Natural killer cell (primary cell): ENCODE results near the gene RFX2. TPM values are rescaled to one million over a fixed set of nuclear protein-coding genes. Genes with fewer than 3 reads are reported as not detected.

Experiments
- ATAC-seq, 3 donors: fragments of 150-1000 bp in 2 of 3; fragments of 200-7000 bp in 1 of 3; cut with Tn5 transposase; 1 replicate in 1 of 3; 2 replicates in 2 of 3; pipeline ENCODE4 v1.10.0; 2021; ENCODE audit warnings: mild to moderate bottlenecking in 2 of 3, moderate library complexity in 2 of 3
- DNase-seq, 2 donors: peaks; one replicate each; pipeline versions ENCODE4 v3.0.0 to v3.0.0-alpha.2; 2013 to 2021; ENCODE audit warnings: mixed read lengths in 1 of 2
- H3K27ac ChIP-seq: one replicate; pipeline ENCODE4 v1.5.1; 2013; ENCODE audit warnings: mild to moderate bottlenecking, low read length
- H3K27me3 ChIP-seq: one replicate; pipeline ENCODE4 v1.6.1; 2013; ENCODE audit warnings: low read length; ENCODE audit not compliant: control insufficient read depth, insufficient read depth
- H3K36me3 ChIP-seq: one replicate; pipeline ENCODE4 v1.6.1; 2013; ENCODE audit warnings: low read length; ENCODE audit not compliant: control insufficient read depth, insufficient read depth
- H3K4me1 ChIP-seq: one replicate; pipeline ENCODE4 v1.6.1; 2013; ENCODE audit warnings: low read length; ENCODE audit not compliant: control insufficient read depth, insufficient read depth
- H3K4me3 ChIP-seq: one replicate; pipeline ENCODE4 v1.5.1; 2013; ENCODE audit warnings: low read length
- H3K9me3 ChIP-seq: one replicate; pipeline ENCODE4 v1.6.1; 2013; ENCODE audit warnings: low read length; ENCODE audit not compliant: control insufficient read depth, insufficient read depth
- H3K27ac Mint-ChIP-seq, 2 donors: one replicate each; pipeline ENCODE4 v1.8.0; 2022; ENCODE audit warnings: mild to moderate bottlenecking in 2 of 2, mixed read lengths in 2 of 2, moderate library complexity in 1 of 2
- H3K27me3 Mint-ChIP-seq, 2 donors: one replicate each; pipeline ENCODE4 v1.8.0; 2022; ENCODE audit warnings: low read depth in 2 of 2, mixed read lengths in 2 of 2
- H3K36me3 Mint-ChIP-seq: one replicate; pipeline ENCODE4 v1.8.0; 2022; ENCODE audit warnings: mixed read lengths
- H3K4me1 Mint-ChIP-seq, 2 donors: one replicate each; pipeline ENCODE4 v1.8.0; 2022; ENCODE audit warnings: mixed read lengths in 2 of 2
- H3K4me3 Mint-ChIP-seq: one replicate; pipeline ENCODE4 v1.8.0; 2022; ENCODE audit warnings: mild to moderate bottlenecking, moderate library complexity, mixed read lengths
- H3K9me3 Mint-ChIP-seq, 2 donors: one replicate each; pipeline ENCODE4 v1.8.0; 2022; ENCODE audit warnings: mixed read lengths in 2 of 2
- CTCF ChIP-seq: fragments of 200-600 bp; IDR thresholded peaks from one replicate; pipeline ENCODE4 v1.8.0; 2022; ENCODE audit warnings: antibody characterized with exemption
- WGBS: methylation state at CpG from one replicate; pipeline ENCODE4 v1.1.7; 2013; ENCODE audit warnings: missing lambda C conversion rate; ENCODE audit not compliant: insufficient coverage; 5-methylcytosine and 5-hydroxymethylcytosine counted together
- intact Hi-C: fragments of 100-400 bp; cut with micrococcal nuclease; formaldehyde crosslinking; loops from one replicate; pipeline ENCODE4 v1.14.2; 2022
- total RNA-seq, 4 donors: library from RNA; stranded (reverse); fragments of 120-200 nt in 1 of 4; gene quantifications; one replicate each; pipeline versions ENCODE4 v1.2.3 to v1.2.4, GENCODE V29; 2013 to 2022

Gene RFX2
- total RNA-seq, 3 donors from 2014 or later (not counting 1 experiment from before 2014, with no cell fraction given): 2.4 to 4.6 (median 4.1) TPM

GRCh38 chr19:6062274-6062673 lies 48.0 kb downstream of the RFX2 start:
- H3K27me3 ChIP-seq: no peaks in the 10 kb centered on the region
- H3K9me3 ChIP-seq: no peaks in the 10 kb centered on the region
- intact Hi-C loops: no loop called here
- H3K27ac ChIP-seq: no peak overlapping the region
- H3K27ac Mint-ChIP-seq: peak overlapping the region in 1 of 2 donors; percentile 60
- no peaks in the 10 kb centered on the region for H3K9me3 Mint-ChIP-seq
- H3K4me1 ChIP-seq: peaks cover 48% of the 10 kb centered on the region
- DNase-seq (peak; percentile 17 to 63), ATAC-seq (peak; percentile 16 to 59 (median 51))
- 29% methylated on average over 10 of the region's 11 CpGs for WGBS
- H3K27me3 Mint-ChIP-seq: peaks cover 16 to 39% of the 10 kb centered on the region in 2 donors
- H3K36me3 Mint-ChIP-seq: no peaks in the 10 kb centered on the region
- H3K4me3 Mint-ChIP-seq: no peak overlapping the region
- H3K4me1 Mint-ChIP-seq: peaks cover 30 to 34% of the 10 kb centered on the region in 2 donors
- no peaks in the 10 kb centered on the region for H3K36me3 ChIP-seq
- no peak overlapping the region for H3K4me3 ChIP-seq
- no peak for TF ChIP-seq CTCF

- peak overlapping the region in 1 of 2 donors; percentile 60 for H3K27ac Mint-ChIP-seq
- H3K9me3 Mint-ChIP-seq: no peaks in the 10 kb centered on the region
- WGBS: 96% methylated on average over 11 of the region's 16 CpGs
- peaks cover 23 to 27% of the 10 kb centered on the region in 2 donors for H3K4me1 Mint-ChIP-seq
- Histone ChIP-seq H3K9me3 (no peaks in the 10 kb centered on the region), H3K4me1 (peaks cover 48% of the 10 kb centered on the region), H3K27ac (no peak overlapping the region), H3K36me3 (no peaks in the 10 kb centered on the region), H3K4me3 (no peak overlapping the region), H3K27me3 (no peaks in the 10 kb centered on the region)
- TF ChIP-seq CTCF: no peak
- intact Hi-C loops: no loop called here
- H3K27me3 Mint-ChIP-seq: peaks cover 16 to 31% of the 10 kb centered on the region in 2 donors
- no peaks in the 10 kb centered on the region for H3K36me3 Mint-ChIP-seq
- H3K4me3 Mint-ChIP-seq: no peak overlapping the region
- no peak for ATAC-seq
- DNase-seq: peak in 1 of 2 donors; percentile 10
Measured at GRCh38 chr19:6061376-6062130, 48.7 kb downstream of the RFX2 start.

- intact Hi-C loops: no loop called here
- H3K27ac ChIP-seq: no peak overlapping the region
- H3K36me3 ChIP-seq: no peaks in the 10 kb centered on the region
- H3K9me3 ChIP-seq: no peaks in the 10 kb centered on the region
- H3K4me1 ChIP-seq: peaks cover 42% of the 10 kb centered on the region
- peak overlapping the region in 1 of 2 donors; percentile 5 for H3K27ac Mint-ChIP-seq
- H3K36me3 Mint-ChIP-seq: no peaks in the 10 kb centered on the region
- H3K4me1 Mint-ChIP-seq: peaks cover 15 to 20% of the 10 kb centered on the region in 2 donors
- no peak overlapping the region for H3K4me3 ChIP-seq
- H3K27me3 Mint-ChIP-seq: peaks cover 16 to 24% of the 10 kb centered on the region in 2 donors
- DNase-seq (peak; percentile 14 to 66), ATAC-seq (no peak)
- H3K9me3 Mint-ChIP-seq: no peaks in the 10 kb centered on the region
- TF ChIP-seq CTCF: no peak
- no peak overlapping the region for H3K4me3 Mint-ChIP-seq
- no peaks in the 10 kb centered on the region for H3K27me3 ChIP-seq
- WGBS: 71% methylated on average over 21 of the region's 21 CpGs
Measured at GRCh38 chr19:6060600-6061375, 49.5 kb downstream of the RFX2 start.
